Measurements from ENCODE around the gene SETD3.

DNA sequence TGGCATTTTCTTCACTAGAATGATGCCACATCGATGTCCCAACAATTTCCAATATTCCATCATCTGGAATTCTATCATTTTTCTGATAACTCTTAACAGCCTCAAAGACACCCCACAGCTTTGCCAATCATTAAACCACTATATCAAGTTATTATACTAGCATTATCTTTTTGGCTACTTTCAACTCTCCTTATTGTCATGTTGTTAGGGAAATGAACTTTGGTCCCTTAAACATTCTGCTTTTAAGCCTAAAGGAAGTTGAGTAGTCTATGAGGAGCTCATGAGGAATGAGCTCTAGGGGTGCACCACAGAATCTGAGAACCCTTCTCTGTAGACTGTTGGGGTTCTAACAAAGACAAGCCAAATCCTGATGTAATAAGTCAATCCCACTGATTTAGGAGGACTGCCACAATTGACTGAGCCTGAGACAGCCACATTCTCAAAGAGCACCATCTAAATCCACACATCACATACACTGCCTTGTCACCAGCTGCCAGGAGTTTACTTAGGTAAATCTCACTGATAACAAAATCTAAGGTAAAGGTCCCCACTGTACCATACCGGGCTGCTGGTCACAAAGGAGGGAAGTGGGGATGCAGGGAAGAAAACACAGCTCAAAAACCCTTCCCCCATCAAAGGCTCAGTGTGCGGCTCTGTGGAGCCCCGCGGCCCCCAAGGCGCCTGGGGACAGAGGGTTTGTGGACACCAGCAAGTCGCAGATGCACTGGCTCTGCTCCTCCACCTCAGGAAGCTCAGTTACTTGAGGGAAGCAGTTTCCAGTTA lies 58.2 kb downstream of the SETD3 start:
- TF ChIP-seq, protein P1, sequence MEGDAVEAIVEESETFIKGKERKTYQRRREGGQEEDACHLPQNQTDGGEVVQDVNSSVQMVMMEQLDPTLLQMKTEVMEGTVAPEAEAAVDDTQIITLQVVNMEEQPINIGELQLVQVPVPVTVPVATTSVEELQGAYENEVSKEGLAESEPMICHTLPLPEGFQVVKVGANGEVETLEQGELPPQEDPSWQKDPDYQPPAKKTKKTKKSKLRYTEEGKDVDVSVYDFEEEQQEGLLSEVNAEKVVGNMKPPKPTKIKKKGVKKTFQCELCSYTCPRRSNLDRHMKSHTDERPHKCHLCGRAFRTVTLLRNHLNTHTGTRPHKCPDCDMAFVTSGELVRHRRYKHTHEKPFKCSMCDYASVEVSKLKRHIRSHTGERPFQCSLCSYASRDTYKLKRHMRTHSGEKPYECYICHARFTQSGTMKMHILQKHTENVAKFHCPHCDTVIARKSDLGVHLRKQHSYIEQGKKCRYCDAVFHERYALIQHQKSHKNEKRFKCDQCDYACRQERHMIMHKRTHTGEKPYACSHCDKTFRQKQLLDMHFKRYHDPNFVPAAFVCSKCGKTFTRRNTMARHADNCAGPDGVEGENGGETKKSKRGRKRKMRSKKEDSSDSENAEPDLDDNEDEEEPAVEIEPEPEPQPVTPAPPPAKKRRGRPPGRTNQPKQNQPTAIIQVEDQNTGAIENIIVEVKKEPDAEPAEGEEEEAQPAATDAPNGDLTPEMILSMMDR (IDR thresholded peaks at IDR 0.05): no peak
- TF ChIP-seq EP300 (IDR thresholded peaks at IDR 0.05) (no peak), POLR2A (IDR thresholded peaks at IDR 0.05) (no peak)

Data from gastroesophageal sphincter (tissue), 3 donors.